Ectodermal cell (in vitro differentiated cells): ENCODE data around the gene ADCY2.

Experiments
- H3K27ac ChIP-seq: 2 replicates; pipeline ENCODE4 v1.7.0; 2013; ENCODE audit warnings: mild to moderate bottlenecking, low read depth, low read length; ENCODE audit not compliant: insufficient read depth, poor library complexity, severe bottlenecking
- H3K27me3 ChIP-seq: 2 replicates; pipeline ENCODE4 v1.7.0; 2013; ENCODE audit warnings: mild to moderate bottlenecking, low read length; ENCODE audit not compliant: insufficient read depth, control insufficient read depth, poor library complexity, severe bottlenecking
- H3K36me3 ChIP-seq: one replicate; pipeline ENCODE4 v1.7.0; 2013; ENCODE audit warnings: low read length; ENCODE audit not compliant: control insufficient read depth, insufficient read depth
- H3K4me1 ChIP-seq: one replicate; pipeline ENCODE4 v1.7.0; 2013; ENCODE audit warnings: low read length; ENCODE audit not compliant: control insufficient read depth, insufficient read depth
- H3K4me3 ChIP-seq: 2 replicates; pipeline ENCODE4 v1.7.0; 2013; ENCODE audit warnings: low read depth, low read length, control low read depth; ENCODE audit not compliant: insufficient read depth
- H3K9me3 ChIP-seq: 2 replicates; pipeline ENCODE4 v1.7.0; 2013; ENCODE audit warnings: mild to moderate bottlenecking, low read length, moderate library complexity; ENCODE audit not compliant: control insufficient read depth
- WGBS, 2 experiments: methylation state at CpG; one replicate each; pipeline ENCODE4 v1.1.7; 2013; ENCODE audit warnings: missing lambda C conversion rate in 2 of 2; 5-methylcytosine and 5-hydroxymethylcytosine counted together

The ADCY2 gene

GRCh38 chr5:7845557-7845956, 449.6 kb downstream of the ADCY2 start:
- H3K36me3 ChIP-seq: no peaks in the 10 kb centered on the region
- H3K9me3 ChIP-seq: no peaks in the 10 kb centered on the region
- no peaks in the 10 kb centered on the region for H3K4me1 ChIP-seq
- H3K4me3 ChIP-seq: no peak overlapping the region
- H3K27ac ChIP-seq: no peak overlapping the region
- peaks cover 20% of the 10 kb centered on the region for H3K27me3 ChIP-seq
- 93% methylated on average over 7 of the region's 7 CpGs for WGBS, 2 experiments

- 77 to 87% methylated on average over 3 to 5 of the region's 5 CpGs for WGBS, 2 experiments
- peaks cover 20% of the 10 kb centered on the region for H3K27me3 ChIP-seq
- H3K4me3 ChIP-seq: no peak overlapping the region
- no peaks in the 10 kb centered on the region for H3K9me3 ChIP-seq
- no peak overlapping the region for H3K27ac ChIP-seq
- no peaks in the 10 kb centered on the region for H3K36me3 ChIP-seq
- no peaks in the 10 kb centered on the region for H3K4me1 ChIP-seq
Observed at GRCh38 chr5:7846327-7846726, 450.4 kb downstream of the ADCY2 start.

GRCh38 chr5:7848296-7848695, 452.4 kb downstream of the ADCY2 start:
- WGBS, 2 experiments: 86 to 90% methylated on average over 2 of the region's 2 CpGs
- no peaks in the 10 kb centered on the region for H3K4me1 ChIP-seq
- peaks cover 20% of the 10 kb centered on the region for H3K27me3 ChIP-seq
- H3K36me3 ChIP-seq: no peaks in the 10 kb centered on the region
- H3K4me3 ChIP-seq: no peak overlapping the region
- H3K9me3 ChIP-seq: no peaks in the 10 kb centered on the region
- no peak overlapping the region for H3K27ac ChIP-seq

GRCh38 chr5:7849681-7850394, 453.9 kb downstream of the ADCY2 start:
- Histone ChIP-seq H3K9me3 (no peaks in the 10 kb centered on the region), H3K27ac (no peak overlapping the region), H3K4me3 (peak overlapping the region; percentile 64), H3K4me1 (no peaks in the 10 kb centered on the region), H3K27me3 (peaks cover 20% of the 10 kb centered on the region), H3K36me3 (no peaks in the 10 kb centered on the region)
- 1% methylated on average over 44 of the region's 44 CpGs for WGBS, 2 experiments

- H3K4me3 ChIP-seq: peak within 1 kb of the TSS; percentile 64
- no peaks in the 10 kb centered on the region for H3K36me3 ChIP-seq
- H3K27ac ChIP-seq: peak within 1 kb of the TSS; percentile 79
- no peaks in the 10 kb centered on the region for H3K9me3 ChIP-seq
- no peaks in the 10 kb centered on the region for H3K4me1 ChIP-seq
- WGBS, 2 experiments: 0% methylated on average over 69 to 74 of the region's 76 CpGs
- H3K27me3 ChIP-seq: peaks cover 20% of the 10 kb centered on the region
Observed at GRCh38 chr5:7850395-7851239, 454.7 kb downstream of the ADCY2 start, which contains the start of gene CFAP90. Gene CFAP90 (minus strand): TSS chr5:7851133. CDS start chr5:7851021, 112 bp downstream.

GRCh38 chr5:7851240-7851592, 455.3 kb downstream of the ADCY2 start:
- Histone ChIP-seq H3K4me1 (no peaks in the 10 kb centered on the region), H3K36me3 (no peaks in the 10 kb centered on the region), H3K9me3 (no peaks in the 10 kb centered on the region), H3K27me3 (peaks cover 20% of the 10 kb centered on the region), H3K4me3 (peak overlapping the region; percentile 64), H3K27ac (no peak overlapping the region)
- WGBS, 2 experiments: 55 to 57% methylated on average over 16 of the region's 16 CpGs

GRCh38 chr5:7851617-7852289, 455.8 kb downstream of the ADCY2 start:
- H3K4me3 ChIP-seq: no peak overlapping the region
- H3K27ac ChIP-seq: no peak overlapping the region
- no peaks in the 10 kb centered on the region for H3K4me1 ChIP-seq
- no peaks in the 10 kb centered on the region for H3K36me3 ChIP-seq
- H3K27me3 ChIP-seq: peaks cover 20% of the 10 kb centered on the region
- H3K9me3 ChIP-seq: no peaks in the 10 kb centered on the region
- 92% methylated on average over 8 of the region's 8 CpGs for WGBS, 2 experiments

GRCh38 chr5:7852542-7852941, 456.6 kb downstream of the ADCY2 start:
- WGBS, 2 experiments: 89 to 92% methylated on average over 1 of the region's 1 CpG
- no peak overlapping the region for H3K27ac ChIP-seq
- H3K9me3 ChIP-seq: no peaks in the 10 kb centered on the region
- peaks cover 20% of the 10 kb centered on the region for H3K27me3 ChIP-seq
- H3K4me3 ChIP-seq: no peak overlapping the region
- no peaks in the 10 kb centered on the region for H3K36me3 ChIP-seq
- no peaks in the 10 kb centered on the region for H3K4me1 ChIP-seq

GRCh38 chr5:7852988-7853387, 457.1 kb downstream of the ADCY2 start:
- Histone ChIP-seq H3K27ac (no peak overlapping the region), H3K9me3 (no peaks in the 10 kb centered on the region), H3K27me3 (peaks cover 19% of the 10 kb centered on the region), H3K4me3 (no peak overlapping the region), H3K36me3 (no peaks in the 10 kb centered on the region), H3K4me1 (no peaks in the 10 kb centered on the region)
- 86 to 87% methylated on average over 2 of the region's 2 CpGs for WGBS, 2 experiments

- H3K4me1 ChIP-seq: no peaks in the 10 kb centered on the region
- H3K27ac ChIP-seq: no peak overlapping the region
Observed at GRCh38 chr5:7855611-7856010, 459.7 kb downstream of the ADCY2 start.

More at GRCh38 chr5:7855611-7856010, 459.7 kb downstream of the ADCY2 start:
- Histone ChIP-seq H3K27me3 (no peaks in the 10 kb centered on the region), H3K9me3 (no peaks in the 10 kb centered on the region), H3K4me3 (no peak overlapping the region), H3K36me3 (no peaks in the 10 kb centered on the region)
- 87 to 91% methylated on average over 3 of the region's 3 CpGs for WGBS, 2 experiments
